Mononuclear cell (primary cell): Measurements from ENCODE around the gene HBEGF. TPM values are rescaled to one million over a fixed set of nuclear protein-coding genes. Genes with fewer than 3 reads are reported as not detected.

Experiments
- H3K27me3 ChIP-seq: 2 replicates; pipeline ENCODE4 v1.6.0; 2011; ENCODE audit warnings: low read length, control low read depth; ENCODE audit not compliant: insufficient read depth
- H3K4me1 ChIP-seq: 2 replicates; pipeline ENCODE4 v1.5.1; 2011; ENCODE audit warnings: mild to moderate bottlenecking, low read length, control low read depth; ENCODE audit not compliant: insufficient read depth
- H3K4me3 ChIP-seq: 2 replicates; pipeline ENCODE4 v1.5.1; 2011; ENCODE audit warnings: mild to moderate bottlenecking, low read length, moderate library complexity
- H3K9me3 ChIP-seq: 2 replicates; pipeline ENCODE4 v1.5.1; 2011; ENCODE audit warnings: low read depth, mild to moderate bottlenecking, control low read depth, low read length
- total RNA-seq: library from RNA; depleted of rRNA; stranded (reverse); fragments of >200 nt; gene quantifications from one replicate; pipeline ENCODE4 v1.2.3, GENCODE V29; 2012

The HBEGF gene
- total RNA-seq, 1 donor, result 80.5 TPM

DNA sequence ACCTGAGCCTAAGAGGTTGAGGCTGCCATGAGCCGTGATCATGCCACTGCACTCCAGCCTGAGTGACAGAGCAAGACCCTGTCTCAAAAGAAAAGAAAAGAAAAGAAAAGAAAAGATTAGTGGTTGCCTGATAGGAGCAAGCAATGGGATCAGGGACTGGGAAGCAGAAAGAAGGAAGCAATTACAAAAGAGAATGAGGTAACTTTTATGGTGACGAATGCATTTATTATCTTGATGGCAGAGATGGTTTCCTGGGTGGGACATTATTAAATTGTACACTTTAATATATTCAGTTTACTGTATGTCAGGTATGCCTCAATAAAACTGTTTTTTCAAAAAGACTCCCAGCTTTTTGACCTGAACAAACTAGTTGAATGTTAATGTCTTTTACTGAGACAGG is 36.0 kb downstream of the HBEGF start:
- Histone ChIP-seq H3K9me3 (no peaks in the 10 kb centered on the region), H3K4me1 (peaks cover 19% of the 10 kb centered on the region), H3K4me3 (no peak overlapping the region), H3K27me3 (no peaks in the 10 kb centered on the region)

DNA sequence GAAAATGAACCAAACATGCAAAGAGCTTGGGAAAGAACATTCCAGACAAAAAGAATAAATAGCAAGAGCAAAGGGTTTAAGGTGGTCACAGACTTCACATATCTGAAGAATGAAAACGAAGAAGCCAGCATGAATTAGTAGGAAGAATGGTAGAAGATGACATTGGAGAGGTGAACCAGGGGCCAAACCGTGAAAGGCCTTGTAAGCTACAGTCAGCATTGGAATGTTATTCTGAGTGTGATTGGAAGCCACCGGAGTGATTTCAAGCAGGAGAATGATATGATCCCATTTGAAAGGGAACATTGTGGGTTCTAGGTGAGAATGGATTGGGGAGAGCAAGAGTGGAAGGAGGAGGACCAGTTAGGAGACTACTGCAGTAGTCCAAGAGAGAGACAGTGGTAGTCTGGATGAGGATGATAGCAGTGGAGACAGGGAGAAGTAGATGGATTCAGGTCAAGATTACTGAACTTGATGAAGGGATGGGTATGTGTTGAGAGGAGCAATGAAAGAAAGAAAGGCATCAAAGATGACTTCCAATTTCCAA is 36.6 kb downstream of the HBEGF start:
- Histone ChIP-seq H3K9me3 (no peaks in the 10 kb centered on the region), H3K27me3 (no peaks in the 10 kb centered on the region), H3K4me1 (peaks cover 19% of the 10 kb centered on the region), H3K4me3 (no peak overlapping the region)

DNA sequence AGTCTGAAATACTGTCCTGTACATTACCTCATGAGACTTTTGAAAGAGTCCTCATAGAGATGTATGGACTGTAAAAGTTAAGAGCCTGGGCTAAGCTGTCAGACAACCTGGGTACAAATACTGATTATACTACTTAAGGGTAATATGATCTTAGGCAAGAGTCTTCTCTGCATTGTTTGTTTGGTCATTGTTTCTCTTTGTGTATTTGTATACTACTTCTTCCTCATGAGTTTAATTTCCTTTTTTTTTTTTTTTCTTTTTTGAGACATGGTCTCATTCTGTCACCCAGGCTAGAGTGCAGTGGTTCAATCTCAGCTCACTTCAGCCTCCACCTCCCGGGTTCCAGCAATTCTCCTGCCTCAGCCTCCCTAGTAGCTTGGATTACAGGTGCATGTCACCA is 40.9 kb downstream of the HBEGF start:
- H3K9me3 ChIP-seq, result no peaks in the 10 kb centered on the region
- H3K4me1 ChIP-seq, result peaks cover 26% of the 10 kb centered on the region
- no peaks in the 10 kb centered on the region for H3K27me3 ChIP-seq
- no peak overlapping the region for H3K4me3 ChIP-seq

DNA sequence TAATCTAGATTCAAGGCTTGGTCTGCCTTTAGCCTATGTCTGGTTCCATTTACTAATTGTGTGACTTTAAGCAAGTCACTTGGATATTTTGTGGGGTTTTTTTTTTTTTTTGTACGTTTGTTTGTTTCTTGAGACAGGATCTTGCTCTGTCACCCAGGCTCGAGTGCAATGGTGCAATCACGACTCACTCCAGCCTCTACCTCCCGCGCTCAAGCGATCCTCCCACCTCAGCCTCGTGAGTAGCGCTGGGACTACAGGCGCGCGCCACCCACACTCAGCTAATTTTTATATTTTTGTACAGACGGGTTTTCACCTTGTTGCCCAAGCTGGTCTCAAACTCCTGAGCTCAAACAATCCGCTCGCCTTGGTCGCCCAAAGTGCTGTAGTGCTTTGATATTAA is 42.4 kb downstream of the HBEGF start:
- Histone ChIP-seq H3K4me3 (no peak overlapping the region), H3K9me3 (no peaks in the 10 kb centered on the region)

DNA sequence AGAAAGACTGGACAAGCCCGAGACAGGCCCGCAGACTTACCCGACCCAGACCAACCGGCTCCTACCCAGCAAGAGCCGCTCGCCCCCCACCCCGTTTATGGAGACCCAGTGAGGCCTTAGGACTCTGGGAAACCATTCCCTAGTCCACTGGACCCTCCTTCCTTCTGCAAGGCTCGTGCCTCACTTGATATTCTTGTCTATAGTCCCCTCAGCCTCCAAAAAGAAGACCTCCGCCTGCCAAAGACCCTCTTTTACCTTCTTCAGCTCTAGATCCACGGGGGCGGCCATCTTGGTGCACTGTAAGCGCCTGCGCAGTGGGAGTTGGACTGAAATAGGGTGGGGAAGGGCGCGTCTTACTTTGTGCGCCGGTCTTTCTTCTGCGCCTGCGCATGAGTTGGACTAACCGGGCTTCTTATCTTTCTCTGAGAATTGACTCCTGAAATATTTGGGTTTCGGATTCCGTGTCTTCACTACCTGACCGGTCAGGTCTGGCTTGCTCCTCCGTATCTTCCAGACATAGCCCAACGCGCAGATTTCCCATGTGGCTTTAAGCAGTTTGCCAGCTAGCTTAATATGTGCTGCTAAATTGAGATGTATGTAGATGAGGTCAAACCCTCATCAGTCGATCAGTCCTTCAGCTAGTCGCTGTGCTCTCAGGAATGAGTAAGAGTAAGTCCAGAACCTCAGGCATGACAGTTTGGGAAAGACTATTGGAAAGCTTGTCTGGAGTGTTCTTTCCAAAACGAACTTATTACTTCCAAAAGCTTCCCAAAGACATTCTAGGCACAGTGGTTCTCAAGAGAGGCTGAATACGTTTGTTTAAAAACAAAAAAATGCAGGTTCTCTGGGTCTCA is 43.4 kb downstream of the HBEGF start, which contains the start of gene PFDN1:
Gene PFDN1 (minus strand): TSS at position 316 of the 854 bp plus-strand sequence. CDS start 28 bp downstream, at position 288.
- peaks cover 21% of the 10 kb centered on the region for H3K4me1 ChIP-seq
- peak within 1 kb of the TSS; percentile 90 for H3K4me3 ChIP-seq
- H3K27me3 ChIP-seq, result no peaks in the 10 kb centered on the region

More for the DNA sequence above, 42.4 kb downstream of the HBEGF start:
- Histone ChIP-seq H3K27me3 (no peaks in the 10 kb centered on the region), H3K4me1 (peaks cover 21% of the 10 kb centered on the region)

DNA sequence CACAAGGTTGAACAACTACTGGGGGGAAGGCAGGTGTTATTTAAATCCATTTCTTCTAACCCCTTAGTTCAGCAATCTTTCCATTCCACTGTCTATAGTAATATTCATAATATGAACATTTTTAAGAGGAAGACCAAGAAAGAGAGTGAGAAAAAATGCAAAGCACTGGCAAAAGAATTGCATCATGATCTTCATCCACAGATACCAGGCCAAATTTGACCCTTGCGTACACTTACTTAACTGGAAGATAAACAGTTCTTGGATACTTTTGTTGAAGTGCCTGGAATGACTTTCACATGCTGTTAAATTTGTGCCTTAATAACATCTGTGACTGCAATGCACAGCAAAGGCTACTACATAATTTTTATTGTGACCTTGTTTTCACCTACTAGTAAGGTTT is 45.3 kb downstream of the HBEGF start:
- no peak overlapping the region for H3K4me3 ChIP-seq

More for the DNA sequence above, 43.4 kb downstream of the HBEGF start, which contains the start of gene PFDN1:
- no peaks in the 10 kb centered on the region for H3K9me3 ChIP-seq

DNA sequence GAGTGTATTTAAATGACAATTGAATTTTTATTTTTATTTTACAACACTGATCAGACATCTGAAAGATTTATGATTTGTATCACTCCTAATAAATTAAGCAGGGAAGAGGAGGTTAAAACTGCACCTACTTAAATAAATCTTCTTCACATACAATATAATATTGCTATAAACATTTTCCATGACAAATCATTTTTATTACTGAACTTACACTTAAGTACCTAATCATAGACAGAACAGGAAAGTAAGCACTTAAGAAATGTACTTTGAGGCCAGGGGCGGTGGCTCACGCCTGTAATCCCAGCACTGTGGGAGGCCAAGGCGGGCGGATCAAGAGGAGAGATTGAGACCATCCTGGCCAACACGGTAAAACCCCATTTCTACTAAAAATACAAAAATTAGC is 47.3 kb downstream of the HBEGF start:
- H3K9me3 ChIP-seq, result no peaks in the 10 kb centered on the region
- H3K4me3 ChIP-seq, result no peak overlapping the region
- peaks cover 20% of the 10 kb centered on the region for H3K4me1 ChIP-seq
- no peaks in the 10 kb centered on the region for H3K27me3 ChIP-seq

More for the DNA sequence above, 45.3 kb downstream of the HBEGF start:
- H3K4me1 ChIP-seq, result peaks cover 21% of the 10 kb centered on the region
- no peaks in the 10 kb centered on the region for H3K27me3 ChIP-seq
- no peaks in the 10 kb centered on the region for H3K9me3 ChIP-seq

DNA sequence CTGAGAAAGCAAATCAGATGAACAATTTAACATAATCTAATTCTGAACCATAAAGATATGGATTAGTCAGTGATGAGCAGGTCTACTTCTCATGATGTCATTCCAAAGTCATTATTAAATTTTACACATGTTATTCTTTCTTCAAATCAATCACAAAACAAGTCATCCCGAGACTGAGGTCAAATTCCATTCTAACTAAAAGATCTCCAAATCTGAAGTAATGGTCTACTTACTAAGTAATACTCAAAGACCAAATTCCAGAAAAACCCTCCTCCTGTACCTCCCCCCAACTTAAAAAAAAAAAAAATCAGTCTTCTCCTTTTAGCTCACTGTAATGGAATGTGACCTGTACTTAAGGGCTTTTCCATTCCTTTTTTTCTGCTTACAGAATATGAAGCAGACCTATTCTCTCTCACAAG is 48.2 kb downstream of the HBEGF start:
- H3K4me3 ChIP-seq, result no peak overlapping the region

DNA sequence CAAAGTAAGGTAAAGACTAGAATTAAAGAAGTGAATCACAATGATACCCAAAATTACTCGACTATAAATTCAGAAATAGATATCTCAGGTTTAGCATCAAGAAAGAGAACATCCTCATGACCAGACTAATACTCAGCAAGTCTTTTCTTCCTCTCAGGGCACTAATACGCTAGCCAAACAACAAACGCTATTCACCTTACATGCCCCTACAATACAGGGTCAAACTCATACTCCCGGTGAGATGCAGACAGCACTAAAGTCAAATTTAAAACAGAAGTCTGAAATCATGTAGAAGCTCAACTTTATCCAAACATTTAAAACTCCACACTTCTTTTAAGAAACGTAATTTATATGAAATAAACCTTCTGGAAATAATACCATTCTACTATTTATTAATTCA is 49.1 kb downstream of the HBEGF start:
- Histone ChIP-seq H3K9me3 (no peaks in the 10 kb centered on the region), H3K27me3 (no peaks in the 10 kb centered on the region), H3K4me1 (peaks cover 6% of the 10 kb centered on the region), H3K4me3 (no peak overlapping the region)

More for the DNA sequence above, 48.2 kb downstream of the HBEGF start:
- no peaks in the 10 kb centered on the region for H3K9me3 ChIP-seq
- no peaks in the 10 kb centered on the region for H3K27me3 ChIP-seq
- peaks cover 12% of the 10 kb centered on the region for H3K4me1 ChIP-seq

DNA sequence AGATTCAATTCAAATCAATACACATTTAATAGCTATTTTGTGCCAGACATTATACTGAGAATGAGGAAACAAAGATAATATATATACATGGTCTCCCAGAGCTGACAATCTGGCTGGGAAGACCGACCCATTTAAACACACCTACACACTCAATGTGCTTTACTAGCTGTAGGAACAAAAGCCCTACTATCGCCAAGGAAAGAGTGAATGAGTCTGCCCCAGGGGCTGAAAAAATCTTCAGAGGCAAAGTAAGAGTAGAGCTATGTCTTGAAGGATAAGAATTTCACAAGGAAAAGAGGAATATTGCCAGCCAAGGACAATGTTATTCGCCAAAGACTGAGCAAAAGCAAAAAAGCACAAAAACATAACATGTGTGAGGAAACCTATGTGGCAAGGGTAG is 50.1 kb downstream of the HBEGF start:
- Histone ChIP-seq H3K27me3 (no peaks in the 10 kb centered on the region), H3K4me1 (no peaks in the 10 kb centered on the region), H3K4me3 (no peak overlapping the region), H3K9me3 (no peaks in the 10 kb centered on the region)

DNA sequence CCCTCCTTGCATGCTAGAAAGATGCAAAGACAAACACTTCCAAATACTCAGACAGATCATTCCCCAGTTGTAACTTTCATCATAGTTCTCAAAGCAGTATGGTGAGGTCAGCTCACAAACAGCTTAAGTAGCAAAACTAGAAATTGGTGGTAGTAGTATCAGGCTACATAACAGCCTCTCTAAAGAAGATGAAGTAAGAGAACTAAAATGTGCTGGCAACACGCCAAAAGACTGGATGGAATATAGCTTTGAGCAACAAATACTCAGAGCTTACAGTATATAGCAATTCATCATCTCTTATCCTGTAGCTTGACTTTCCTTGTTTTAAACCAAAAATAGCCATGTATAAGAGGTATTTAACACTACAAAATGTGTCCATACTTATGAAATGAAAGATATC is 51.0 kb downstream of the HBEGF start:
- Histone ChIP-seq H3K4me1 (no peaks in the 10 kb centered on the region), H3K27me3 (no peaks in the 10 kb centered on the region), H3K9me3 (no peaks in the 10 kb centered on the region), H3K4me3 (no peak overlapping the region)

DNA sequence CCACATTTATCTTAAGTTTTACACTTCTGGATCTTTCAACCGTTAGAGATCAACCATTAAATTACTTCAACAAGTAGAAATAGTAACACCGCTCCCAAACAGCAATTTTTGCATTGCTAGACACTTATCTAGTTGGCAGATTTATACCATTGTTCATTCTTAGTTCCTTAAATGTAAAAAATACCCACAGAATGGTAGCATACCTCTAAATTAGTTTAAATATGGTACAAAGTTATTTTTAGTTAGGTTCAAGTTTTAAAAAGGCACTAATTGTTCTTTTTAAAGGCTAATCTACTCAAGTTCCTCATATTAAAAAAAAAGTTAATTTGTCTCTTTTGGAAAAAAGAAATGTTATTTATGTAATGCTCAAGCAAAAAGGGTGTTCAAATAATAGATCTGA is 51.6 kb downstream of the HBEGF start:
- Histone ChIP-seq H3K4me1 (no peaks in the 10 kb centered on the region), H3K9me3 (no peaks in the 10 kb centered on the region), H3K4me3 (no peak overlapping the region), H3K27me3 (no peaks in the 10 kb centered on the region)

DNA sequence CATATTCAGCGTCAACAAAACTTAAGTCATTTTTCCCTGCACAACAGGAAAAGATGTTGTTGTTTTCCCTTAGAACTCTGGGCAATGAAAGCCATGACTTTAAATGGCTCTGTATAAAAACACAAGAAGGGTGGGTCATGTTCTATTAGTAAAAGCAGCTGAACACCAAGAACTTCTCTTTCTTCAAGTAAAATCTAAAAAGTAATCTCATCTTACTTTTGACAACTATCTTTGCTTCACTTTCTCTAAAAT is 52.6 kb downstream of the HBEGF start:
- H3K27me3 ChIP-seq, result no peaks in the 10 kb centered on the region
- H3K4me3 ChIP-seq, result no peak overlapping the region
- no peaks in the 10 kb centered on the region for H3K4me1 ChIP-seq
- no peaks in the 10 kb centered on the region for H3K9me3 ChIP-seq

DNA sequence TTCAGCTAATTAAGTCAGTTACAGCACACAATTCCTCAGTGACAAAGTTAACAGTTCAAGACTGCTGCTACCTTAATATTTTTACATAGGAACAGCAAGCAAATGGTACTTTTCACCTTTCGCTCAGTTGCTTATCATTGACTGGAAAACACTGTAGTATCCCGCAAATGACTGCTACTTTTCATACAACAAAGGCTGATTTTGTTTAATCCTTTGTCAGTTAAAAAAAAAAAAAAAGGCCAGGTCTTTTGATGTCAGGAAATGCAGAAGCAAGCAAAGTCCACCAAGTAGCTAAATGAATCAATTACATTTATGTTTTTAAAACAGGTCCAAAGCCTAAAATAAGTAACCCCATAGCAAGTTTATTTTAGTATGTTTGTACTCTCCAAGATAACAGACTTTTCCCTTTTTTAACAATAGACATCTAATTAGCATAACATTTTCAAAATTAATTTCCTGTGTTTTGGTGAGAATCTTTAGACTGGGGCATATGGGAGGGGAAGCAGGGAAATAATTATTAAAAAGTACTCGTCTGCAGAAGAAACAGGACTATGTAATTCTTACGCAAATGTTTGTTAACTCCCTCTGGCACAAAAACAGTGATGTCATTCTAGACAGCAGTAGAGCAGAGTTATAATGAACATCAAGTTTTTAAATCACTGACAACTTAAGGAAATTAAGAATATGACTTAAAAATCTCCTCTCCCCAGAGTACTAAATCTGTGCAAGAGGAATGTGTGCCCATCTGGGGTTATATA is 53.1 kb downstream of the HBEGF start:
- Histone ChIP-seq H3K9me3 (no peaks in the 10 kb centered on the region), H3K27me3 (no peaks in the 10 kb centered on the region), H3K4me3 (no peak overlapping the region), H3K4me1 (no peaks in the 10 kb centered on the region)

DNA sequence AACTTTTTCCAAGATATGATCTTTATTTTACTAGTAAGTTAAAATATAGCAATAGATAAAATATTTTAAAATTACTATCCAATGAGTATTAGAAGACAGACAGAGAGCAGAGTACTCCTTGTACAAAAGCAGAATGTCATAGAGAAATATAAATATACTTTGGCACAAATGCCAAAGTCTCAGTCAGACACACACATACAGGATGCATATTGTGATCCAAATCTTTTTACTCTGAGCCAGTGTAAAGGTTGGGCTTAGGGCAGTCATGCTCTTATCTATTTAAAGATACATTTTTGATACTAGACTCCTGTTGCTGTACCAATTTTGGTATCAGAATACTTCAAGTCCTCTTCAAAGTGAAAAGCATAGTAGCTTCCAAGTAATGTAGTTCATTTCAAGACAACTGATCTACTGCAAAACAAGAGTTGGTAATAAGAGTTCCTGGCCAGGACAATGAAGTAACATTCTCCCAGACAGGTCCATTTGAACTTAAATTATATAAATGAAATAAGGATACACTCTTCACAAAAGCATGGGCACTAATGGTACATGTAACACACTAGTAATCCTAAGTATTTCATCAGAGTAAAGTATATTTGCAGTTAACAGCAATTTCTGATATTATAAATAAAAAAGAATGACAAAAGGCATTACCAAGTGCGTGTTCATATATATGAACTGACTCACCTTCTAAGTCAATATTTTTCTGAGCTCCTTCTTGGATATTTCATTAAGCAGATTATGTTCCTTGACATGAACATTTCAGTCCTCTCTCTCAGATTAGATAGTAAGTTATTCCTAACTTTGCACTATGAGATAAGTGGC is 54.0 kb downstream of the HBEGF start:
- Histone ChIP-seq H3K4me3 (no peak overlapping the region), H3K9me3 (no peaks in the 10 kb centered on the region), H3K27me3 (no peaks in the 10 kb centered on the region), H3K4me1 (no peaks in the 10 kb centered on the region)
